ENCODE data around the gene SMNDC1. TPM values are rescaled to one million over a fixed set of nuclear protein-coding genes. Genes with fewer than 3 reads are reported as not detected.

The SMNDC1 gene
- total and polyA plus RNA-seq, 11 donors, result 5.2 to 23.1 (median 20.6) TPM

- H3K27me3 ChIP-seq, result no peaks in the 10 kb centered on the region
- no peak for ATAC-seq
- WGBS, 4 donors, result 82 to 90% (median 88%) methylated on average over 5 of the region's 5 CpGs
Measured at GRCh38 chr10:110343947-110344346, 39.2 kb upstream of the SMNDC1 start.

GRCh38 chr10:110340816-110341215, 36.1 kb upstream of the SMNDC1 start:
- intact Hi-C loops (cut with DNase I), result no loop called here
- DNase-seq (no peak), ATAC-seq (no peak)
- Histone ChIP-seq H3K4me1 (peaks cover 0 to 8% (median 0%) of the 10 kb centered on the region in 12 donors), H3K4me3 (no peak overlapping the region), H3K27me3 (no peaks in the 10 kb centered on the region), H3K27ac (no peak overlapping the region), H3K36me3 (no peaks in the 10 kb centered on the region), H3K9me3 (no peaks in the 10 kb centered on the region)
- WGBS, 4 donors, result 82 to 91% (median 91%) methylated on average over 6 of the region's 6 CpGs
- TF ChIP-seq POLR2A (IDR thresholded peaks at IDR 0.05) (no peak), CTCF (IDR thresholded peaks at IDR 0.05) (no peak)

More at GRCh38 chr10:110343947-110344346, 39.2 kb upstream of the SMNDC1 start:
- Histone ChIP-seq H3K27ac (no peak overlapping the region), H3K9me3 (no peaks in the 10 kb centered on the region), H3K4me3 (no peak overlapping the region), H3K4me1 (no peaks in the 10 kb centered on the region), H3K36me3 (no peaks in the 10 kb centered on the region)
- intact Hi-C loops (cut with DNase I), result no loop called here
- no peak for TF ChIP-seq CTCF (IDR thresholded peaks at IDR 0.05)
- no peak for TF ChIP-seq POLR2A (IDR thresholded peaks at IDR 0.05)
- DNase-seq, result no peak

- TF ChIP-seq POLR2A (IDR thresholded peaks at IDR 0.05) (no peak), CTCF (IDR thresholded peaks at IDR 0.05) (no peak)
- Histone ChIP-seq H3K36me3 (no peaks in the 10 kb centered on the region), H3K4me1 (peaks cover 0 to 10% (median 0%) of the 10 kb centered on the region in 12 donors), H3K27ac (no peak overlapping the region), H3K9me3 (no peaks in the 10 kb centered on the region), H3K27me3 (no peaks in the 10 kb centered on the region), H3K4me3 (no peak overlapping the region)
- no peak for DNase-seq
- intact Hi-C loops (cut with DNase I), result no loop called here
- 92 to 97% (median 96%) methylated on average over 4 of the region's 4 CpGs for WGBS, 4 donors
- no peak for ATAC-seq
Measured at GRCh38 chr10:110340122-110340521, 35.4 kb upstream of the SMNDC1 start.

- no peaks in the 10 kb centered on the region for H3K27me3 ChIP-seq
- peaks cover 0 to 10% (median 0%) of the 10 kb centered on the region in 12 donors for H3K4me1 ChIP-seq
- H3K36me3 ChIP-seq, result no peaks in the 10 kb centered on the region
- DNase-seq, result no peak
- H3K9me3 ChIP-seq, result no peaks in the 10 kb centered on the region
- TF ChIP-seq POLR2A (IDR thresholded peaks at IDR 0.05), result no peak
- intact Hi-C loops (cut with DNase I), result loop anchor here in 1 of 10 donors (10.0 kb wide), 1 partner anchor 97 kb away; no protein-coding TSS in a partner anchor
- WGBS, 4 donors, result 86 to 91% (median 89%) methylated on average over 3 of the region's 3 CpGs
- H3K27ac ChIP-seq, result no peak overlapping the region
- H3K4me3 ChIP-seq, result no peak overlapping the region
- no peak for ATAC-seq
Measured at GRCh38 chr10:110337906-110338305, 33.2 kb upstream of the SMNDC1 start.

GRCh38 chr10:110337401-110337800, 32.7 kb upstream of the SMNDC1 start:
- TF ChIP-seq POLR2A (IDR thresholded peaks at IDR 0.05) (no peak), CTCF (IDR thresholded peaks at IDR 0.05) (no peak)
- intact Hi-C loops (cut with DNase I), result loop anchor here in 1 of 10 donors (10.0 kb wide), 1 partner anchor 97 kb away; no protein-coding TSS in a partner anchor
- 77 to 90% (median 85%) methylated on average over 4 of the region's 4 CpGs for WGBS, 4 donors

More at GRCh38 chr10:110337401-110337800, 32.7 kb upstream of the SMNDC1 start:
- Histone ChIP-seq H3K4me3 (no peak overlapping the region), H3K36me3 (no peaks in the 10 kb centered on the region), H3K27me3 (no peaks in the 10 kb centered on the region), H3K9me3 (no peaks in the 10 kb centered on the region), H3K4me1 (peaks cover 0 to 10% (median 0%) of the 10 kb centered on the region in 12 donors), H3K27ac (no peak overlapping the region)
- DNase-seq (no peak), ATAC-seq (no peak)

Data from heart left ventricle (tissue), 16 donors.